HFFc6 (cell line): ENCODE results near the gene STH. TPM values are rescaled to one million over a fixed set of nuclear protein-coding genes. Genes with fewer than 3 reads are reported as not detected.

ENCODE experiments used
- DNase-seq: peaks from one replicate; pipeline ENCODE4 v3.0.0-alpha.2; 2018
- H3K27ac Mint-ChIP-seq: 2 replicates; pipeline ENCODE4 v1.8.0; 2020; ENCODE audit warnings: mild to moderate bottlenecking, mixed read lengths
- H3K27me3 Mint-ChIP-seq: 2 replicates; pipeline ENCODE4 v1.8.0; 2021; ENCODE audit warnings: mild to moderate bottlenecking, moderate library complexity, mixed read lengths; ENCODE audit not compliant: insufficient read depth
- H3K36me3 Mint-ChIP-seq: 2 replicates; pipeline ENCODE4 v1.8.0; 2021; ENCODE audit warnings: low read depth, mixed read lengths
- H3K4me1 Mint-ChIP-seq: 2 replicates; pipeline ENCODE4 v1.8.0; 2020; ENCODE audit warnings: low read depth, mixed read lengths
- H3K4me3 Mint-ChIP-seq: 2 replicates; pipeline ENCODE4 v1.8.0; 2020; ENCODE audit warnings: mild to moderate bottlenecking, moderate library complexity, mixed read lengths
- H3K9me3 Mint-ChIP-seq: 2 replicates; pipeline ENCODE4 v1.8.0; 2020; ENCODE audit warnings: mild to moderate bottlenecking, mixed read lengths
- total RNA-seq, 6 experiments: library from RNA; stranded (reverse); fragmentation: NEBNext Ultra II Directional; extraction: Animal tissue kit (Norgen Biotek cat#: 25700); gene quantifications; 2 replicates in 1 of 6; 3 replicates in 5 of 6; pipeline ENCODE4 v1.2.3, GENCODE V29; 2021
- TF ChIP-seq, protein P1 (sequence below): fragments of 200-600 bp; sonication (generic); IDR thresholded peaks from 2 replicates; pipeline ENCODE4 v1.5.0; 2021; ENCODE audit warnings: antibody characterized with exemption, mild to moderate bottlenecking

Gene STH
- total RNA-seq, 6 experiments from 2014 or later, result not detected

- DNase-seq, result no peak
- Mint-ChIP-seq H3K27me3 (peaks cover 25% of the 10 kb centered on the region), H3K36me3 (no peaks in the 10 kb centered on the region), H3K27ac (no peak overlapping the region), H3K9me3 (peaks cover 5% of the 10 kb centered on the region; the same call in 1 of the 2 replicates), H3K4me3 (no peak overlapping the region), H3K4me1 (no peaks in the 10 kb centered on the region)
- TF ChIP-seq, protein P1, sequence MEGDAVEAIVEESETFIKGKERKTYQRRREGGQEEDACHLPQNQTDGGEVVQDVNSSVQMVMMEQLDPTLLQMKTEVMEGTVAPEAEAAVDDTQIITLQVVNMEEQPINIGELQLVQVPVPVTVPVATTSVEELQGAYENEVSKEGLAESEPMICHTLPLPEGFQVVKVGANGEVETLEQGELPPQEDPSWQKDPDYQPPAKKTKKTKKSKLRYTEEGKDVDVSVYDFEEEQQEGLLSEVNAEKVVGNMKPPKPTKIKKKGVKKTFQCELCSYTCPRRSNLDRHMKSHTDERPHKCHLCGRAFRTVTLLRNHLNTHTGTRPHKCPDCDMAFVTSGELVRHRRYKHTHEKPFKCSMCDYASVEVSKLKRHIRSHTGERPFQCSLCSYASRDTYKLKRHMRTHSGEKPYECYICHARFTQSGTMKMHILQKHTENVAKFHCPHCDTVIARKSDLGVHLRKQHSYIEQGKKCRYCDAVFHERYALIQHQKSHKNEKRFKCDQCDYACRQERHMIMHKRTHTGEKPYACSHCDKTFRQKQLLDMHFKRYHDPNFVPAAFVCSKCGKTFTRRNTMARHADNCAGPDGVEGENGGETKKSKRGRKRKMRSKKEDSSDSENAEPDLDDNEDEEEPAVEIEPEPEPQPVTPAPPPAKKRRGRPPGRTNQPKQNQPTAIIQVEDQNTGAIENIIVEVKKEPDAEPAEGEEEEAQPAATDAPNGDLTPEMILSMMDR, result no peak
Measured at GRCh38 chr17:45967378-45967777, 31.7 kb upstream of the STH start.

- no peaks in the 10 kb centered on the region for H3K36me3 Mint-ChIP-seq
- no peak for DNase-seq
- H3K4me1 Mint-ChIP-seq, result no peaks in the 10 kb centered on the region
- H3K4me3 Mint-ChIP-seq, result no peak overlapping the region
- no peak overlapping the region for H3K27ac Mint-ChIP-seq
- peaks cover 5% of the 10 kb centered on the region; the same call in 1 of the 2 replicates for H3K9me3 Mint-ChIP-seq
- TF ChIP-seq, protein P1, result no peak
- peaks cover 27% of the 10 kb centered on the region for H3K27me3 Mint-ChIP-seq
Measured at GRCh38 chr17:45968732-45969131, 30.3 kb upstream of the STH start.

DNA sequence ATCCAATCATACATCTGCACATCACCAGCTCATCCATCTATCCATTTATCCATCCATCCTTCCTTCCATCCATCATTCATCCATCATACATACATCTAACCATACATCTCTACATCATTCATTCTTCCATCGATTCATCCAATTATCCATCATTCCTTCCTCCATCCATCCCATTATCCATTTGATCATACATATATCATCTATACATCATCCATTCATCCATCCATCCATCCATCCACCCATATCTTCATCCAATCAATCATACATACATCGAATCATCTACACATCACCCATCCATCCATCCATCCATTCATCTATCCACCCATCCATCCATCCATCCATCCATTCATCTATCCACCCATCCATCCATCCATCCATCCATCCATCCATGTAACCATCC lies 29.3 kb upstream of the STH start:
- no peak for DNase-seq
- TF ChIP-seq, protein P1, result no peak
- Mint-ChIP-seq H3K4me3 (no peak overlapping the region), H3K4me1 (no peaks in the 10 kb centered on the region), H3K36me3 (no peaks in the 10 kb centered on the region), H3K27ac (no peak overlapping the region), H3K27me3 (peaks cover 31% of the 10 kb centered on the region), H3K9me3 (peaks cover 5% of the 10 kb centered on the region; the same call in 1 of the 2 replicates)

- no peaks in the 10 kb centered on the region for H3K4me1 Mint-ChIP-seq
Measured at GRCh38 chr17:45970659-45971058, 28.4 kb upstream of the STH start.

DNA sequence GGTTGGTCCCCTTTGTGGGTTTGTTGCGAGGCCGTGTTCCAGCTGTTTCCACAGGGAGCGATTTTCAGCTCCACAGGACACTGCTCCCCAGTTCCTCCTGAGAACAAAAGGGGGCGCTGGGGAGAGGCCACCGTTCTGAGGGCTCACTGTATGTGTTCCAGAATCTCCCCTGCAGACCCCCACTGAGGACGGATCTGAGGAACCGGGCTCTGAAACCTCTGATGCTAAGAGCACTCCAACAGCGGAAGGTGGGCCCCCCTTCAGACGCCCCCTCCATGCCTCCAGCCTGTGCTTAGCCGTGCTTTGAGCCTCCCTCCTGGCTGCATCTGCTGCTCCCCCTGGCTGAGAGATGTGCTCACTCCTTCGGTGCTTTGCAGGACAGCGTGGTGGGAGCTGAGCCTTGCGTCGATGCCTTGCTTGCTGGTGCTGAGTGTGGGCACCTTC lies 27.3 kb upstream of the STH start:
- Mint-ChIP-seq H3K27ac (no peak overlapping the region), H3K27me3 (peaks cover 45% of the 10 kb centered on the region), H3K4me1 (no peaks in the 10 kb centered on the region), H3K9me3 (peaks cover 5% of the 10 kb centered on the region; the same call in 1 of the 2 replicates), H3K36me3 (no peaks in the 10 kb centered on the region), H3K4me3 (no peak overlapping the region)
- no peak for DNase-seq
- TF ChIP-seq, protein P1, result peak; percentile 19; the same call in 1 of the 2 replicates

More at GRCh38 chr17:45970659-45971058, 28.4 kb upstream of the STH start:
- no peak for DNase-seq
- Mint-ChIP-seq H3K9me3 (peaks cover 5% of the 10 kb centered on the region; the same call in 1 of the 2 replicates), H3K36me3 (no peaks in the 10 kb centered on the region), H3K27me3 (peaks cover 41% of the 10 kb centered on the region), H3K27ac (no peak overlapping the region), H3K4me3 (no peak overlapping the region)
- TF ChIP-seq, protein P1, result no peak
